Left ventricle myocardium inferior (tissue), 1 donor: ENCODE data around the gene FGA. TPM values are rescaled to one million over a fixed set of nuclear protein-coding genes. Genes with fewer than 3 reads are reported as not detected.

Experiments used
- DNase-seq: peaks from one replicate; pipeline ENCODE4 v3.0.0-alpha.2; 2020
- H3K27ac ChIP-seq: fragments of 200-600 bp; replicated peaks from 2 replicates; pipeline ENCODE4 v1.8.0; 2021
- H3K27me3 ChIP-seq: fragments of 200-600 bp; 2 replicates; pipeline ENCODE4 v1.8.0; 2021; ENCODE audit warnings: low read depth
- H3K36me3 ChIP-seq: fragments of 200-600 bp; 2 replicates; pipeline ENCODE4 v1.8.0; 2021
- H3K4me1 ChIP-seq: fragments of 200-600 bp; 2 replicates; pipeline ENCODE4 v1.8.0; 2021
- H3K4me3 ChIP-seq: fragments of 200-600 bp; 2 replicates; pipeline ENCODE4 v1.8.0; 2021; ENCODE audit warnings: mild to moderate bottlenecking, moderate library complexity
- H3K9me3 ChIP-seq: fragments of 200-600 bp; replicated peaks from 2 replicates; pipeline ENCODE4 v1.8.0; 2021
- intact Hi-C: fragments of 100-400 bp; cut with micrococcal nuclease; formaldehyde crosslinking; loops from one replicate; pipeline ENCODE4 v1.11.0; 2022
- total RNA-seq: library from RNA; stranded (reverse); fragmentation: NEBNext Ultra II Directional; extraction: Animal tissue kit (Norgen Biotek cat#: 25700); gene quantifications from one replicate; pipeline ENCODE4 v1.2.1, GENCODE V29; 2021
- TF ChIP-seq, protein P1 (sequence below): fragments of 200-600 bp; IDR thresholded peaks from 2 replicates; pipeline ENCODE4 v1.8.0; 2021; ENCODE audit warnings: antibody characterized with exemption, mild to moderate bottlenecking, borderline replicate concordance
- donor health status: DM: no; HTN: yes; CAD: no; lungs with severe emphysema.

Gene FGA
- total RNA-seq, 1 donor from 2014 or later = not detected

DNA sequence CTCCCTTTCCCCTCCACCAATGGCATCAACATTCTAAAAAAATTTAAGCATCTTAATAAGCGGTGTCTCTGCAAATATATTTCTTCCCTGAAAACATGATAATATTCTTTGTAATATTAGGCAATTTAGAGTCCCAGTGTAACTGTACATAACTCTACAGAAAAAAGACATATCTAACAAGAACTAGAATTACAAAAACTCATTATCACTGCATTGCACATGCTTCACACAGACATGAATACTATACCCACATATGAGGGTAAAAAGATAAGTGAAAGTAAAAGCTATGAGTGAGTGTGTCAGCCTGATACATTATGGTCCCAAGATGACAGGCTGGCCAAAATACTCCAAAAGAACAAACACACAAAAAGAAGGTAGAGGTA is 30.1 kb downstream of the FGA start:
- intact Hi-C loops = no loop called here
- Histone ChIP-seq H3K27ac (no peak overlapping the region), H3K4me1 (no peaks in the 10 kb centered on the region), H3K27me3 (peaks cover 3% of the 10 kb centered on the region), H3K36me3 (no peaks in the 10 kb centered on the region), H3K9me3 (no peaks in the 10 kb centered on the region), H3K4me3 (no peak overlapping the region)
- no peak for DNase-seq
- TF ChIP-seq, protein P1, sequence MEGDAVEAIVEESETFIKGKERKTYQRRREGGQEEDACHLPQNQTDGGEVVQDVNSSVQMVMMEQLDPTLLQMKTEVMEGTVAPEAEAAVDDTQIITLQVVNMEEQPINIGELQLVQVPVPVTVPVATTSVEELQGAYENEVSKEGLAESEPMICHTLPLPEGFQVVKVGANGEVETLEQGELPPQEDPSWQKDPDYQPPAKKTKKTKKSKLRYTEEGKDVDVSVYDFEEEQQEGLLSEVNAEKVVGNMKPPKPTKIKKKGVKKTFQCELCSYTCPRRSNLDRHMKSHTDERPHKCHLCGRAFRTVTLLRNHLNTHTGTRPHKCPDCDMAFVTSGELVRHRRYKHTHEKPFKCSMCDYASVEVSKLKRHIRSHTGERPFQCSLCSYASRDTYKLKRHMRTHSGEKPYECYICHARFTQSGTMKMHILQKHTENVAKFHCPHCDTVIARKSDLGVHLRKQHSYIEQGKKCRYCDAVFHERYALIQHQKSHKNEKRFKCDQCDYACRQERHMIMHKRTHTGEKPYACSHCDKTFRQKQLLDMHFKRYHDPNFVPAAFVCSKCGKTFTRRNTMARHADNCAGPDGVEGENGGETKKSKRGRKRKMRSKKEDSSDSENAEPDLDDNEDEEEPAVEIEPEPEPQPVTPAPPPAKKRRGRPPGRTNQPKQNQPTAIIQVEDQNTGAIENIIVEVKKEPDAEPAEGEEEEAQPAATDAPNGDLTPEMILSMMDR = no peak

DNA sequence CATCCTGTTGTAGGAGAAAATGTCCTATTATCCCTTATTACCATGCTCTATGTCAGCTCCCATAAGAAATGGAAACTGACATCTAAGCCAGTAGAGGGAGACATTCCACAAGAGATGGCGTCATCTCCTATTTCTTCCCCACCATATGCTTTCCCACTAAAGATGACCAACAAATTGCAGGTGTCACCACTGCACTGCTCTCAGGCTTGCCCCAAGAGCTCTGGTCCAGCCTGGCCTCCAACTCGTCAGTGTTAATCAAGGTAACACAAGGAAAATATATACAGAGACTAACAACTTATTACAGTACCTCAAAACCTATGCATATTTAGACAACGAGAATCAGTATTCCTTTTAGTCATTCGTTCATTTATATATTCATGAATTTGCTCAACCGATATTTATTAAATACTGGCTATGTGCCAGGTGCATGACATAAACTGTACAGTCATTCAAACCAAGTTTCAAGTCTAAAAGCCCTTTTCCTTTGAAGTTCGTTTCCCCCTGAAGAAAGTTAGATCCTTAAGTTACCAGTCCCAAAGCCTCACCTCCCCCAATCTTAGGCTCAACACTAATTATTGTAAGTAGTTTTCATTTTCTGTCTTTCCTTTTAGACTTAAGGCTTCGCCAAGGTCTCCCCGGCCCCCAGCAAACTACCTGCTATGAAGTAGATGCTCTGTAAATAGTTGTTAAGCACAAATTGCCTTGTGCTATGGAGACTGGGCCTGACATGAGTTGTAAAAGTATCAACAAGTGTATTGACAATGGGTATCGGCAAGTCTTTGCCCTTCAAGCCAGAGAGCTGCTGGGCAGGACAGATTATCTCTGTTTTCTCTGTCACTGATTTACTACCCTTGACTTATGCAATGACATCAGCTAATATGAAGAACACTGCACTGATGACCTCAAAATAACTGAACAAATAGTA is 30.8 kb downstream of the FGA start:
- no peak overlapping the region for H3K27ac ChIP-seq
- H3K4me1 ChIP-seq = no peaks in the 10 kb centered on the region
- H3K27me3 ChIP-seq = peaks cover 3% of the 10 kb centered on the region
- H3K9me3 ChIP-seq = no peaks in the 10 kb centered on the region
- no peak overlapping the region for H3K4me3 ChIP-seq
- intact Hi-C loops = loop anchor here (10.0 kb wide), 2 partner anchors 65 to 215 kb away; no protein-coding TSS in a partner anchor
- TF ChIP-seq, protein P1 = peak; percentile 38
- no peaks in the 10 kb centered on the region for H3K36me3 ChIP-seq
- DNase-seq = no peak

DNA sequence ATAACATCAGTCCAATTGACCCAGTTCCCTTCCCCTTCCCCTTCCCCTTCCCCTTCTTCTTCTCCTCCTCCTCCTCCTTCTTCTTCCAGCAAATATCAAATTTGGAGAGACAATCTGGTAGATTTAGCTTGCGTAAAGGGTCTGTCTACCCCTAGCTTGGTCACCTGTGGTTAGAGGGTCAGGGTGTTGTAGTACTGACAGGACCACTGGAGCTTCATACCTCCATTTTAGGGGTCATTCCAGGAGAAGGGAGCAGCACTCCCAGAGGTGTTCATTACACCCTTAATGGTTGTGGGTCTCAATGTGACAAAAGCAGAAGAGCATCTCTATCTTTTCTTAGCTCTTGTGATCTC is 31.4 kb downstream of the FGA start:
- Histone ChIP-seq H3K4me3 (no peak overlapping the region), H3K36me3 (no peaks in the 10 kb centered on the region), H3K9me3 (no peaks in the 10 kb centered on the region), H3K4me1 (no peaks in the 10 kb centered on the region), H3K27me3 (peaks cover 3% of the 10 kb centered on the region), H3K27ac (no peak overlapping the region)
- intact Hi-C loops = loop anchor here (10.0 kb wide), 2 partner anchors 66 to 216 kb away; no protein-coding TSS in a partner anchor
- TF ChIP-seq, protein P1 = no peak
- no peak for DNase-seq

DNA sequence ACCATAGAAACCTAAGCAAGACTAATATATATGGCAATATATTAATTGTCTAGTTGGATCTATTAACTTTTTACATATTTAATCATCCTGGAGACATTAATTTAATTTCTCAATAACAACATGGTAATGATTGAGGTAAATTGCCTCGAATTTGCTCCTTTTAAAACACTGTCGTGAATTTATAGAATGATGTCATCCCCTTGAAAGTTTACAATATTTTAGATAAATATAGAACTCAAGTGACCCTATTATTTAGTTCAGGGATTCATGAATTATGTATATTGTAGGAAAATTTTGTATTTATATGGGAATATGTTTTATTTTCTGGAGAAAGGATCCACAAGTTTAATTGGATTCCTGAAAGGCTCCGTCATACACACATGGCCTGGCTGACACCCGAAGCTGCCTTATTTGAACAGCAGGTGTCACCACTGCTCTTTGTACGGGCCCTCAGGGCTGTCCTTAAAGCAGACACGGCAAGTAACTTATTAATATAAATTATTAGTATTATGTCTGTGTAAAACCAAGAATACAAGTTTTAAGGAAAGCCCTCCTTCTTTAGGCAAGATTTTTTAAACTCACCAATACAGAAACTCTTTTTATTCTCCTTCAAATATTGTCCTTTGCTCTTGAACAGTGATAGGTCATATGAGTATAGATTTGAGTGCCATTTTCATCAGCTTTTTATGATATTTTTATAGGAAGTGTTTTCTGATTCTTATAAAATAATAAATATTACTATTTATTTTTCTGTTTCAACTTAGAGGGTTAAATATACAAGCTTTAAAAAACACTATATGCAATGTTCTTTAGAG is 38.5 kb downstream of the FGA start:
- H3K27ac ChIP-seq = no peak overlapping the region
- DNase-seq = peak; percentile 55
- H3K4me1 ChIP-seq = peaks cover 28% of the 10 kb centered on the region
- intact Hi-C loops = loop anchor here (10.0 kb wide), 2 partner anchors 73 to 223 kb away; no protein-coding TSS in a partner anchor
- H3K9me3 ChIP-seq = no peaks in the 10 kb centered on the region
- no peaks in the 10 kb centered on the region for H3K27me3 ChIP-seq
- peaks cover 8% of the 10 kb centered on the region for H3K36me3 ChIP-seq
- TF ChIP-seq, protein P1 = peak; percentile 90
- no peak overlapping the region for H3K4me3 ChIP-seq
